Midbrain (tissue), 1 donor: ENCODE results near the gene APOC1.
"Not testable (repeated sequence)": the region's sequence is repeated elsewhere in the genome, so short reads cannot be mapped to it uniquely, and the experiment has no call there.

ENCODE experiments used
- DNase-seq: peaks from one replicate; lab custom pipeline; 2025; lab: John Stamatoyannopoulos, UW

Gene APOC1

DNA sequence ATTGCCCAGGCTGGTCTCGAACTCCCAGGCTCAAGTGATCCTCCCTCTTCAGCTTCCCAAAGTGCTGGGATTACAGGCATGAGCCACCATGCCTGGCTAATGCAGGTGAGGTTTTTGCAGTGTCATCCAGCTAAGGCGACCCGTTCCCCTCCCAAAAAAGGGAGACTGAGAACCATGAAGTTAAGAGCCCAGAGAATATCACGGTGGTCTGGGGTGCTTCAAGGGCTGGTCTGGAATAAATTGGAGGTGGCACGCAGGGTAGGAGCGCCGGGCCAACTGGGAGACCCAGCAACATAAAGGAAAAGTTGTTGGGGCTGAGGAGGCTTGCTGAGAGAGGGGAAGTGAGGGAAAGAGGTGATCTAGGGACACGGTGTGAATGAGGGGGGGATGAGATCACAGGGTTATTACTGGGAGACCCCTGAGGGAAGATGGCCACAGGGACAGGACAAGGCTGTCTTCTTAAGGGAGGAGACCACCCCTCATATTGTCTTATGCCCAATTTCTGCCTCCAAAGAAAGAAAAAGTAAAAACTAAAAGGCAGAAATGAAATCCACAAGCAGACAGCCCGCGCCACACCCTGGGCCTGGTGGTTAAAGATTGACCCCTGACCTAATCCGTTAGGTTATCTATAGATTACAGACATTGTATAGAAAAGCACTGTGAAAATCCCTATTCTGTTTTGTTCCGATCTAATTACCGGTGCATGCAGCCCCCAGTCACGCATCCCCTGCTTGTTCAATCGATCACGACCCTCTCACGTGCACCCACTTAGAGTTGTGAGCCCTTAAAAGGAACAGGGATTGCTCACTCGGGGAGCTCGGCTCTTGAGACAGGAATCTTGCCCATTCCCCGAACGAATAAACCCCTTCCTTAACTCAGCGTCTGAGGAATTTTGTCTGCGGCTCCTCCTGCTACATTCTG lies 636 bp upstream of the APOC1 start:
- DNase-seq: not testable (repeated sequence)

GRCh38 chr19:44924243-44924725 lies 9.9 kb downstream of the APOC1 start:
- DNase-seq: no peak

DNA sequence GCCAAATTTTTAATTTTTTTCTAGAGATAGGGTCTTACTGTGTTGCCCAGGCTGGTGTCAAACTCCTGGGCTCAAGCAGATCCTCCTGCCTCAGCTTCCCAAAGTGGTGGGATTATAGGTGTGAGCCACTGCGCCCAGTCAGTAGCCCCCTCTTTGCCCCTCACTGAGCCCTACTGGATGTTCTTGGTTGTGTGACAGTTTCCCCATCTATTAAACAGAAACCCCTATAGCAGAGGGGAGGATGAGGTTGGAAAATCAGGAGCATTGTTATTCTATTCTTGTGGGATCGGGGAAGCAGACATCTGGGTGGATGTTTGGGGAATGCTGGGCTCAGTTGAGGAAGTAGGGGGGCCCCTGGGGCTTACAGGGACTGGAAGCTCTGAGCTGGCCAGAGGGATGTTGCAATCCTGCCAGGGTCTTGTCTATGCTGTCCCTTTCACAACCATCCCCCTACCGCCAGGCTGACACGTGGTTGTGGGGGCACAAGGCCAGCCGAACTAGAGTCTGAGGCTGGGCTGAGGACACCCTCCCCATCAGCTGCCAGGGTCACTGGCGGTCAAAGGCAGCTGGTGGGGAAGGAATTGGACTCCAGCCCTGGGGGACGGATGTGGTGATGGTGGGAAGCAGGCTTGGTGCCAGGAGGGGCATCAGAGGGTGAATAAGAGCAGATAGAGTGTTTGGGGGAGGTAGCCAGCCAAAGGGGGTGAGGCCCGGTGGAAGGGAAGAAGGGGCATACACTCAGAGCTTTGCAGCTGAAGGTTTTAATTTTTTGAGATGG lies 10.9 kb downstream of the APOC1 start:
- DNase-seq: peak; percentile 76

DNA sequence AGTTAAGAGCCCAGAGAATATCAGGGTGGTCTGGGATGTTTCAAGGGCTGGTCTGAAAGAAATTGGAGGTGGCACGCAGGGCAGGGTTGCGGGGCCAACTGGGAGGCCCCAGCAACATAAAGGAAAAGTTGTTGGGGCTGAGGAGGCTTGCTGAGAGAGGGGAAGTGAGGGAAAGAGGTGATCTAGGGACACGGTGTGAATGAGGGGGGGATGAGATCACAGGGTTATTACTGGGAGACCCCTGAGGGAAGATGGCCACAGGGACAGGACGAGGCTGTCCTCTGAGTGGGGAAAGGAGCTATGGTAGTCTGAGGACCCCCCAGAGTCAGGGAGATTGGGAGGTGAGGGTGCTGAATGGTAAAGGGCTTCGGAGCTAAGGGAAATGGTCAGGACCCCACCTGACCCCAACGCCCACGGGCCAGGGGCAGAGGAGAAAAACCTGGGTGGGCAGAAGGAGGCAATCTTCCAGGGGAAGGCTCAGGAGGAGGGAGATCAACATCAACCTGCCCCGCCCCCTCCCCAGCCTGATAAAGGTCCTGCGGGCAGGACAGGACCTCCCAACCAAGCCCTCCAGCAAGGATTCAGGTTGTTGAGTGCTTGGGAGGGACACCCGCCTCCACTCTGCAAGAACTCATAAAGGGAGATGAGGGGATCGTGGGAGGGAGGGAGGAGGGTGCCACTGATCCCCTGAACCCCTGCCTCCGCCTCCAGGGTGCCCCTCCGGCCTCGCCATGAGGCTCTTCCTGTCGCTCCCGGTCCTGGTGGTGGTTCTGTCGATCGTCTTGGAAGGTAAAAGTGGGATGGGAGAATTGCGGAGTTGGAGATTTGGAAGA lies 12.1 kb downstream of the APOC1 start:
- DNase-seq: not testable (repeated sequence)

GRCh38 chr19:44927746-44928145 lies 13.3 kb downstream of the APOC1 start:
- DNase-seq: no peak

DNA sequence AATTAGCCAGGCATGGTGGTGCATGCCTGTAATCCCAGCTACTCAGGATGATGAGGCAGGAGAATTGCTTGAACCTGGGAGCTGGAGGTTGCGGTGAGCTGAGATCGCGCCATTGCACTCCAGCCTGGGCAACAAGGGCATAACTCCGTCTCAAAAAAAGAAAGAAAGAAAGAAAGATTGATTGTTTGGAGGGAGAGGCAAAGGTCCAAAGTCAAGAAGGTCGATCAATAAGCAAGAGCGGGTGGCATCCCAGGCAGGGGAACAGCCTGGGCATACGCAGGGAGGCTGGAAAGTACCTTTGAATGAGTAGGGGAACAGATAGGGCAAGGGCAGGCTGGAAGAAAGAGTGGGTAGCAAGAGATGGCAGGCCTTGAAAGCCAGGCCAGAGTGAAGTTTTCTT lies 15.7 kb downstream of the APOC1 start:
- DNase-seq: no peak

- DNase-seq: no peak
Measured at GRCh38 chr19:44931541-44931940, 17.1 kb downstream of the APOC1 start.

- DNase-seq: no peak
Measured at GRCh38 chr19:44939668-44940067, 25.3 kb downstream of the APOC1 start.

DNA sequence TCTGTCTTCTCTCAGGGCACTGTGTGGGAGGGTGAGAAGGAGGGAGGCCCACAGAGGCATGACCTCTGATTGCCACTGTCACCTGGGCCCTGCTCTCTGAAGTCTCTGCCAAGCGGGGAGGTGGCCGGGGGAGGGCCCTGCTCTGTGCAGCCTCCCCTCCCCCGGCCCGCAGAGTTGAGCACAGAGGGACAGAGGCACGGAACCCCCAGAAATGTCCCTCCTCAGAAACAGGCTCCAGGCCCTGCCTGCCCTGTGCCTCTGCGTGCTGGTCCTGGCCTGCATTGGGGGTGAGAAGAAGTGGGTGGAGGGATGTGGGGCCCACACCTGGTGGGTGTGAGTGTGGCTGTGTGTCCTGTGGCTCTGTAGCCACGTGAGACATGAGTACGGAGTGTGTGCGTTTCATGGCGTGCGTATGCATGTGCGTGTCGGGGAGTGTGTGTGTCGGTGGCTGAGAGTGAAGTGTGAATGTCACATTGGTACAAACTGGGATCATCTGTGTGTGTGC lies 27.7 kb downstream of the APOC1 start, which contains the start of gene APOC4:
APOC4 (plus strand) TSS at position 171 of the 505 bp plus-strand sequence; CDS start at position 212, 41 bp downstream.
- no peak for DNase-seq

DNA sequence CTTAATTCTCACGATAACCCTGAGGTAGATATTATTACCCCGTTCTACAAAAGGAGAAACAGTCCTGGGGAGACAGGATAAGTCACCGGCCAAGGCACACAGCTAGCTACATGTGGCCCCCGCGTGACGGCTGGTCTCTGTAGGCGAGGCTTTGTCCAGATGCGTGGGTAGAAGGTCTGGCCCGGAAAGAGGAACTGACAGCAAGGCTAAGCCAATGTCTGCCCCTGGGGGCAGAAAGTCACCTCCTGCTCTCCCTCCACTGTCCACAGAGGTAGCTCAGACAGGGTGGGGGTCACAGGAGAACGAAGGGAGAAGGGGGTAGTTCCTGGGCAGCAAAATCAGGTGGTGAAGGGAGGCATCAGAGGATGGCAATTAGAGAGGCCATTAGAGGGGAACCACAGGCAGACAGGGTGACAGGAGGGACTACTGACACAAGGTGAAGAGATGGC lies 29.4 kb downstream of the APOC1 start:
- peak; percentile 46 for DNase-seq

GRCh38 chr19:44947041-44947581 lies 32.7 kb downstream of the APOC1 start:
- DNase-seq: no peak

DNA sequence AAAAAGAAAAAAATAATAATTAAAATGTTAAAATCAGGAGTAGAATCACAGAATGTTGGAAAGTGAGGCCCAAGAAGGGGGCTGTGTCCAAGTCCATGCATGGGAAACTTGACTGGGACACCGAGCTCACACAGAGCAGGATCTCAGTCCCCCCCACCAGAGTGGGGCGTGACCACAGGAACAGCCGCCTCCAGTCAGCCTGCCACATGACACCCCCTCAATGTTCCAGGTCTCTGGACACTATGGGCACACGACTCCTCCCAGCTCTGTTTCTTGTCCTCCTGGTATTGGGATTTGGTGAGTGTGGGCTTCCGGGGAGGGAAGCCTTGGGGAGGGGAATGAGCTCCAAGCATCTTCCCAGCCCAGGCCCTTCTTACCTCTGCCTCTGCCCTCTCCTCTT lies 33.8 kb downstream of the APOC1 start:
- no peak for DNase-seq

DNA sequence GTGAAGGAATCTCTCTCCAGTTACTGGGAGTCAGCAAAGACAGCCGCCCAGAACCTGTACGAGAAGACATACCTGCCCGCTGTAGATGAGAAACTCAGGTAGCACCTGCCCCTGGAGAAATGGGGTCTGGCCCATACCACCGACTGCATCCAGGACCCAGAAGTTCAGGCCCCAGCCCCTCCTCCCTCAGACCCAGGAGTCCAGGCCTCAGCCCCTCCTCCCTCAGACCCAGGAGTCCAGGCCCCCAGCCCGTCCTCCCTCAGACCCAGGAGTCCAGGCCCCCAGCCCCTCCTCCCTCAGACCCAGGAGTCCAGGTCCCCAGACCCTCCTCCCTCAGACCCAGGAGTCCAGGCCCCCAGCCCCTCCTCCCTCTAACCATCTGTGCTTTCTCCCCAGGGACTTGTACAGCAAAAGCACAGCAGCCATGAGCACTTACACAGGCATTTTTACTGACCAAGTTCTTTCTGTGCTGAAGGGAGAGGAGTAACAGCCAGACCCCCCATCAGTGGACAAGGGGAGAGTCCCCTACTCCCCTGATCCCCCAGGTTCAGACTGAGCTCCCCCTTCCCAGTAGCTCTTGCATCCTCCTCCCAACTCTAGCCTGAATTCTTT lies 34.5 kb downstream of the APOC1 start:
- no peak for DNase-seq

GRCh38 chr19:44949550-44949949 lies 35.1 kb downstream of the APOC1 start:
- DNase-seq: no peak

DNA sequence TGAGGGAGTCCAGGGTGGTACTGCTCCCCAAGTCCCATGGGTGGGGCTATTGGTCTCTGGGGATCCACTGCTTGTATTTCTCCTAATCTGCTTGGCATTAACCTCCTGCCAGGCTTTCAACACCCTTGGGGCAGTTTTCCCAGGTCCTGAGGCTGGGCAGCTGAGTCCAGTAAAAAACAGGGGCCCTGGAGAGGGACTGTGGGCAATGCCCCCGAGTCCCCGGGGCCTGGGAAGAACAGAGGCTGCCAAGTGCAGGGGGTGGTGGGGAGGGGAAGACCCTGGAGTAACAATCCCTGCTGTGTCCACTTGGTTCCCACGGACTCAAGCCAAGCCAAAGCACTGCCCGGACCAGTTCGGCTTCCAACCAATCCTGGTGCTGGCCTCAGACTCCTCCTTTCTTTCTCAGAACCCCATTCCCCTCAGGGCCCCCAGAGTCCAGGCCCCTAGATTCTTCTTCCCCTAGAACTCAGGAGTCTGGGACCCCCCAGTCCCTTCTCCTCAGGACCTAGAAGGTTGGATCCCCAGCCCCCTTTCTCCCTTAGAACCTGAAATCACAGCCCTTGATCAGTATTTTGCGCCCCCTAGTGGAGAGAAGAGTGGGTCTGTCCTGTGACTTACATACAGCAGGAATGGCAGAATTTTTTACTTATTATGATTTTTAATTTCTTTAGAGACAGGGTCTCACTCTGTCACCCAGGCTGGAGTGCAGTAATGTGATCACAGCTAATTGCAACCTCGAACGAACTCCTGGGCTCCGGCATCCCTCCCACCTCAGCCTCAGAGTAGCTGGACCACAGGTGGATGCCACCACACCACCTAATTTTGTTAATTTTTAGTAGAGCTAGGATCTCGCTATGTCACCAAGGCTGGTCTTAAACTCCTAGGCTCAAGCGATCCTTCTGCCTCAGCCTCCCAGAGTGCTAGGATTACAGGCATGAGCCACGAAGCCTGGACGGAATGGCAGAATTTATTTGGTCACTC lies 37.1 kb downstream of the APOC1 start:
- DNase-seq: peak; percentile 89

DNA sequence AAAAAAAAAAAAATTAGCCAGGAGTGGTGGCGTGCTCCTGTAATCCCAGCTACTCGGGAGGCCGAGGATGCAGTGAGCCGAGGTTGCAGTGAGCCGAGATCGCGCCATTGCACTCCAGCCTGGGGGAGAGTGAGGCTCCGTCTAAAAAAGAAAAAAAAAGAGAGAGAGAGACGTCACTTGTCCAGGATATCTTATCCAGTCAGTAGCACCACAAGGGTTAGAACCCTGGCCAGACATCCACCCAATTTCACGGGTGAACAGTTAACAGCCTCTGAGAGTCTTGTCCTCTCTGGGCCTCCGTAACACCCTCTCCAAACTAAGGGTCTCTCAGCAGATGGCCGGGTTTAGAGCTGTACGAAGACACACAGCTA lies 39.9 kb downstream of the APOC1 start:
- no peak for DNase-seq

GRCh38 chr19:44954649-44955504 lies 40.5 kb downstream of the APOC1 start, which contains the start of gene CLPTM1:
Gene CLPTM1 (plus strand): TSS chr19:44955380. CDS start chr19:44955396, 16 bp downstream.
- peak; percentile 96 for DNase-seq
